MCF 10A (cell line): ENCODE measurements around the gene CDC5L. TPM values are rescaled to one million over a fixed set of nuclear protein-coding genes. Genes with fewer than 3 reads are reported as not detected.

Experiments
- BruUV-seq: library from RNA; stranded (reverse); fragments of 400-500 nt; replicated peaks from 2 replicates; lab custom pipeline; 2021; lab: Mats Ljungman, UMichigan
- CTCF ChIA-PET: fragments of 300-600 bp; sonication (Branson Sonifier 250); formaldehyde crosslinking; extraction: SDS; loops from one replicate; lab custom pipeline; 2021; ENCODE audit warnings: antibody characterized with exemption, inconsistent platforms; lab: Yijun Ruan, JAX
- POLR2A ChIA-PET: fragments of 300-600, 350-650 bp; sonication (Branson Sonifier 250); formaldehyde crosslinking; extraction: SDS; loops from one replicate; lab custom pipeline; 2020; ENCODE audit warnings: antibody characterized with exemption, inconsistent platforms; lab: Yijun Ruan, JAX
- DNase-seq: peaks from one replicate; pipeline ENCODE4 v3.0.0-alpha.2; 2018; ENCODE audit not compliant: unreplicated experiment
- H3K27ac Mint-ChIP-seq: one replicate; pipeline ENCODE4 v1.8.0; 2022; ENCODE audit warnings: mild to moderate bottlenecking, low read depth, mixed read lengths; ENCODE audit not compliant: unreplicated experiment
- H3K27me3 Mint-ChIP-seq: one replicate; pipeline ENCODE4 v1.8.0; 2022; ENCODE audit warnings: mixed read lengths; ENCODE audit not compliant: insufficient read depth, unreplicated experiment
- H3K36me3 Mint-ChIP-seq: one replicate; pipeline ENCODE4 v1.8.0; 2022; ENCODE audit warnings: mild to moderate bottlenecking, moderate library complexity, mixed read lengths; ENCODE audit not compliant: insufficient read depth, unreplicated experiment
- H3K4me1 Mint-ChIP-seq: one replicate; pipeline ENCODE4 v1.8.0; 2022; ENCODE audit warnings: mixed read lengths; ENCODE audit not compliant: insufficient read depth, unreplicated experiment
- H3K4me3 Mint-ChIP-seq: one replicate; pipeline ENCODE4 v1.8.0; 2022; ENCODE audit warnings: mild to moderate bottlenecking, moderate library complexity, mixed read lengths; ENCODE audit not compliant: unreplicated experiment
- H3K9me3 Mint-ChIP-seq: one replicate; pipeline ENCODE4 v1.8.0; 2022; ENCODE audit warnings: mixed read lengths; ENCODE audit not compliant: unreplicated experiment
- intact Hi-C: fragments of 100-400 bp; cut with micrococcal nuclease; formaldehyde crosslinking; loops from 2 replicates; pipeline ENCODE4 v1.14.1; 2022
- total RNA-seq: library from RNA; stranded (reverse); gene quantifications from 2 replicates; pipeline ENCODE4 v1.2.3, GENCODE V29; 2022
- TF ChIP-seq, protein P1 (sequence below): fragments of 200-600 bp; IDR thresholded peaks from one replicate; pipeline ENCODE4 v1.8.0; 2022; ENCODE audit warnings: antibody characterized with exemption, mild to moderate bottlenecking; ENCODE audit not compliant: unreplicated experiment

Gene CDC5L
- total RNA-seq, 1 experiment from 2014 or later = 23.1 TPM

DNA sequence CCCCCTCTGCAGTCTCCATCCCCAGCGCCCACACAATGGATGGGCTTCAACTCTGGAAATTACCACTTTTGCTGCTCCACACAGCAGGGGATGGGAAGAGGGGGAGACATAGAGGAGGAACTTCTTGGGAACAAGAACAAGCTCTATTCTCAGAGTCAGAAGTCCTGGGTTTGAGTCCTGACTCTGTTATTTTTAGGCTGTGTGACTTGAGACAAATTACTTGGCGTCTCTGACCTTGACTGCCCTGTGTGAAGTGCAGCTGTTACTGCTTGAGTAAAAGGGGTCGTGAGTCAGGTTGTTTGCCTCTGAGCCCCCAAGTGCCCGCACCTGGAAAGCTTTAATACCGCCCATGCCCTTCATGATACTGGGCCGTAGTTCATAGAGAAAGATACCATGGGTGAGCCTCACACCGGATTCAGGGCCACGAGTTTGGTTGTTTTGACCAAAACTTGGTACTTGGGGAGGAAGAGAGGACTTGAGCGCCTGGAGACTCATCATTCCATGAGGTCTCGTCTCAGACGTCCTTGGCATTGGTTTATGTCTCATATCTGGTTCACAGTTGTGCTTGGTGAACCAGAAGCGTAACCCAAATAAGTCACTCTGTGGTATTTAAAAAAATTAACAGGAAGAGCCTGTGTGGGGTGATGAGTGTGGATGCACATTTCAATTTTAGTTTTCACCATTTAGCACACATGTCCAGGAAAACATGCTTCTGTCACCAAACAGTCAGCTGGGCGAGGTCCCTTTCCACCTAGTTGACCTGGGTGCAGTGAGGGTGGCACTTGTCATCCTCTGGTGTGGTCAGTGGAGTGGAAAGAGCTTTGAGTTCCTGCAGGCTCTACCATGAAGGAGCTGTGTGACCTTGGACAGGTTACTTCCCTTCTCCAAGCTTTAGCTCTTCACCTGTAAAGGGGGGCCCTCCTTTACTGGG is 75.6 kb downstream of the CDC5L start:
- POLR2A ChIA-PET = no interaction called here
- no peak overlapping the region for H3K4me3 Mint-ChIP-seq
- CTCF ChIA-PET = interaction anchor here (0.6 to 2.6 kb wide), 5 partner anchors 12 to 613 kb away, joined by 3 to 8 read pairs (median 5); no protein-coding TSS in a partner anchor
- TF ChIP-seq, protein P1, sequence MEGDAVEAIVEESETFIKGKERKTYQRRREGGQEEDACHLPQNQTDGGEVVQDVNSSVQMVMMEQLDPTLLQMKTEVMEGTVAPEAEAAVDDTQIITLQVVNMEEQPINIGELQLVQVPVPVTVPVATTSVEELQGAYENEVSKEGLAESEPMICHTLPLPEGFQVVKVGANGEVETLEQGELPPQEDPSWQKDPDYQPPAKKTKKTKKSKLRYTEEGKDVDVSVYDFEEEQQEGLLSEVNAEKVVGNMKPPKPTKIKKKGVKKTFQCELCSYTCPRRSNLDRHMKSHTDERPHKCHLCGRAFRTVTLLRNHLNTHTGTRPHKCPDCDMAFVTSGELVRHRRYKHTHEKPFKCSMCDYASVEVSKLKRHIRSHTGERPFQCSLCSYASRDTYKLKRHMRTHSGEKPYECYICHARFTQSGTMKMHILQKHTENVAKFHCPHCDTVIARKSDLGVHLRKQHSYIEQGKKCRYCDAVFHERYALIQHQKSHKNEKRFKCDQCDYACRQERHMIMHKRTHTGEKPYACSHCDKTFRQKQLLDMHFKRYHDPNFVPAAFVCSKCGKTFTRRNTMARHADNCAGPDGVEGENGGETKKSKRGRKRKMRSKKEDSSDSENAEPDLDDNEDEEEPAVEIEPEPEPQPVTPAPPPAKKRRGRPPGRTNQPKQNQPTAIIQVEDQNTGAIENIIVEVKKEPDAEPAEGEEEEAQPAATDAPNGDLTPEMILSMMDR = no peak
- no peaks in the 10 kb centered on the region for H3K9me3 Mint-ChIP-seq
- intact Hi-C loops = no loop called here
- H3K27ac Mint-ChIP-seq = no peak overlapping the region
- no peaks in the 10 kb centered on the region for H3K27me3 Mint-ChIP-seq
- DNase-seq = no peak
- no peaks in the 10 kb centered on the region for H3K36me3 Mint-ChIP-seq
- peaks cover 6% of the 10 kb centered on the region for H3K4me1 Mint-ChIP-seq
- no TSS peak for BruUV-seq

DNA sequence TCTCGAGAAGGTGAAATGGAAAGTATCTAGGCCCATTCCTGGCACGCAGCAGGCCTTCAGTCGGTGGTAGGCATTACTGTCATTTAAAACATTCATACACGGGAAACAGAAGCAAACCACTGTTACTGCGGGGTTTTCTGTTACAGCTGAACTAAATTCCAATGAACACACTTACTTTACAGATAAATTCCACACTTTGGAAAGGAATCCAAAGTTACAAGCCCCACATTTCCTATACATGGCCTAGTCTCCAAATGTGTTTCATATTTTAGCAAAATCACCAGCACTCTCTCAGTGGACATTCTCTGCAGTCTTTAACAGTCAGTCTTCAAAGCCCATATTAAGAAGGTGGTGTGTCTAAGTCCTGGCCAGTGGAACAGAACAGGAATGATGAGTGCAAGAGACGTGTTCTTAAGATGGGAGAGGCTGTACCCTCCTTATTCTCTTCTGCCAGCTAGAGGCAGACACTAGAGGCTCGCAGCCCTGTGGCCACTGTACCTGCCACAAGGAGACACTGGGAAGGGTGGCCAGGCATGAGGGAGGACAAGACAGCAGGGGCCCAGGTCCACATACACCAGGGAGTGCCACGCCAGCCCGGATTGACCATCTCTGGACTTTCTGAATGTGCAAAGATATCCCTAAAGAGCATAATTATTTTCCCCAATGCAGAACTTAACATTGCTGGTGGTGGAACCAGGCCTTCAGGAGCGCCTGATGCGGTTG is 76.4 kb downstream of the CDC5L start:
- Mint-ChIP-seq H3K4me1 (peaks cover 6% of the 10 kb centered on the region), H3K27ac (no peak overlapping the region), H3K4me3 (no peak overlapping the region), H3K36me3 (no peaks in the 10 kb centered on the region), H3K9me3 (no peaks in the 10 kb centered on the region), H3K27me3 (no peaks in the 10 kb centered on the region)
- intact Hi-C loops = no loop called here
- BruUV-seq = no TSS peak
- ChIA-PET CTCF (interaction anchor here (0.6 to 1.2 kb wide), 3 partner anchors 9 to 192 kb away, joined by 3 to 8 read pairs (median 5); no protein-coding TSS in a partner anchor), POLR2A (no interaction called here)
- TF ChIP-seq, protein P1 = no peak
- DNase-seq = no peak

DNA sequence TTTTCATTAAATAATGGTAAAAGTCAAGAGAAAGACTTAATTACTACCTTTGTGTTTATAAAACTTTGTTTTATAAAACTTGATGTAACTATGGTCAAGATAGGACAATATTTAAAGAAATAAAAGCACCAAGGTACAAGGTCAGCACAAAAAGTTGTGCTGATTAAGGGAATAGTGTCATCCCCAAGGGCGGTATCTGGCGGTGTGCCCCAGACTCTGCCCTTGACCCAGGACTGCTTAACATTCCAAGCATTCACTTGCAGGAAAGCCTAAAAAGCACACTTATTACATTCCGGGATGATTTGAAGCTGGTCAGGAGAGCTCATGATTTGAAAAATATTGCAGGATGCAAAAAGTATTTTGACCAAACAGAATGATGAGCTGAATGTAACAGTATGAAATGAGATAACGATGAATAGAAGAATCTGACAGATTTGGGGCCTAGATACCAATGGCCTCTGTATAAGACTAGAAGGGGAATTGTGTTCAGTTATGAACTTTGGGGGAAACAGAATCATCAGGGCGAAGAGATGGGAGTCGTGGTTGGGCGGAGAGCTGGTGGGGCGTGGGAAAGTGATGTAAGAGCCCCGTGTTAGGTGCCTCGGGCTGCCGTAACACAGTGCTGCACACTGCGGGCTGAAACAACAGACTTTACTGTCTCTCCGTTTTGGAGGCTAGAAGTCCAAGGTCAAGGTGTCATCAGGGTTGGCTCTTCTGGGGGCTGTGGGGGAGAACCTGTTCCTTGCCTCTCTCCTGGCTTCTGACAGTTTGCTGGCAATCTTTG is 77.2 kb downstream of the CDC5L start:
- no TSS peak for BruUV-seq
- intact Hi-C loops = no loop called here
- no peaks in the 10 kb centered on the region for H3K27me3 Mint-ChIP-seq
- H3K36me3 Mint-ChIP-seq = no peaks in the 10 kb centered on the region
- CTCF ChIA-PET = interaction anchor here (1.1 to 2.2 kb wide), 4 partner anchors 9 to 34 kb away, joined by 3 to 19 read pairs (median 6); no protein-coding TSS in a partner anchor
- no peak for DNase-seq
- H3K9me3 Mint-ChIP-seq = no peaks in the 10 kb centered on the region
- TF ChIP-seq, protein P1 = no peak
- H3K4me1 Mint-ChIP-seq = peaks cover 6% of the 10 kb centered on the region
- no peak overlapping the region for H3K27ac Mint-ChIP-seq
- H3K4me3 Mint-ChIP-seq = no peak overlapping the region
- POLR2A ChIA-PET = interaction anchor here (0.7 kb wide), 1 partner anchor 1007 kb away, joined by 3 read pairs; no protein-coding TSS in a partner anchor
